GM21576 (cell line): ENCODE data around the gene PROM2.
"Not testable (repeated sequence)": the region's sequence is repeated elsewhere in the genome, so short reads cannot be mapped to it uniquely, and the experiment has no call there.

Experiments
- ATAC-seq: cut with Tn5 transposase; IDR thresholded peaks from one replicate; pipeline ENCODE4 v1.9.1; 2021; ENCODE audit warnings: mild to moderate bottlenecking, moderate library complexity; ENCODE audit not compliant: unreplicated experiment

The PROM2 gene

DNA sequence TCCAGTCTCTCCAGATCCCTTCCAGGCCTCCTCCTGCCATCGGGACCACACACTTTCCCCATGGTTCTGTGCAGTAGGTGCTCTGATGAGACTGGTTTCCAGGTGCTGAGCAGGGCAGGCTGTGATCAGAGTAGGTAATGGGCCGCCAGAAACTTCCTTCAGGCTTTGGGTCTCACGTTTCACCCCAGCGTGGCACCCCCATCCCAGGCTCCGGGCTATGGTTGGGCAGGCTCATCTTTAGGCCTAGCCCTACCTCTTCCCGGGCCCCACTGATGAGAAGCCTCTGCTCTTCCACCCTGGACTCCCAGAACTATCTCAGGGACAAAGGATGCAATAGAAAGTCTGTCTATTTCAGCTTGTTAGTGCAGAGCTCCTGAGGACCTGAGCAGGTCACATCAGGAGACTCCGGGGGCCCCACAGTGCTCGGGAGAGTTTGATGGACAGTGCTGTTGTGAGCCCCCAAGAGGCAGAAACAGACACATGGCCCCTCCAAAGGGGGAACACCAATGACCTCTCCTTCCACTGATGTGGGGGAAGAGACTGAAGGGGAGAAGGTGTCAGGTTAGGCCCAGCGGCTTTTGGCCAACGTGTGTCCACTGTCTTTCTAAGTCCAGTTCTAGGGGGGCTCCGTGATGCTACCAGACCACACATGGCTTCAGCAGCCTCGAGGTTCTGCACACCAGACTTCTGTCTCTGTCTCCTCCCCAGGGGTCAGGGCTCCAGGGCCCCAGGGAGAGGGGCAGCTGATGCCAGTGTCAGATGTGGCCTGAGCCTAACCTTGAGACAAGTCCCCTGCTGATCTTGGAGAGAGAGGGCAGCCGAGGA, 5.8 kb upstream of the PROM2 start:
- no peak for ATAC-seq

DNA sequence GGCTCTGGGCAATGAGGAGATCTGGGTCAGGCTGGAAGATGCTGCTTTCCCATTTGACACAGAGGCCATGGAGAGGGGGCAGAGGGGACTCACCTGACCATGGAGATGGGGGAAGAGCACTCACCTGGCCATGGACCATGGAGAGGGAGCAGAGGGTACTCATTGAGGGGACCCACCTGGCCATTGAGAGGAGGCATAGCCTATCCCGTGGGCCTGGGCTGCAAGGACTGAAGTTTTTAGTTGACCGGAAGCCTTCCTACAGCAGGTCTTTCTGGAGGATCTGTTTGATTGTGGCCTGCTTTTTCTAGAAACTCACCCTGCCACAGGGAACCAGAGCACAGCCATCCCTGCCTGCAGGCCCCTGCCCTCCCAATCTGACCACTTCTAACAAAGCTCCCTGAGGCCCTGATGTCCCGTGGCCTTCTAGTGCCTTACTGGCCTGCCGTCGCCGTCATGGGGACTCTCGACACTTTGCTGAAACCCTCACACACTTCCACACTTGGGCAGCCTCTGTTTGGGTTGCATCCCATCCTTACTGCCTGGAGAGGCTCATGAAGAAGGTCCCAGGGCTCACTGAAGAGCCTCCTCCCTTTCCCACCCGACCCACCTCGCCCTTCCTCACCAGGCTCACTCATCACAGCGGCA, 5.1 kb upstream of the PROM2 start:
- ATAC-seq: no peak

DNA sequence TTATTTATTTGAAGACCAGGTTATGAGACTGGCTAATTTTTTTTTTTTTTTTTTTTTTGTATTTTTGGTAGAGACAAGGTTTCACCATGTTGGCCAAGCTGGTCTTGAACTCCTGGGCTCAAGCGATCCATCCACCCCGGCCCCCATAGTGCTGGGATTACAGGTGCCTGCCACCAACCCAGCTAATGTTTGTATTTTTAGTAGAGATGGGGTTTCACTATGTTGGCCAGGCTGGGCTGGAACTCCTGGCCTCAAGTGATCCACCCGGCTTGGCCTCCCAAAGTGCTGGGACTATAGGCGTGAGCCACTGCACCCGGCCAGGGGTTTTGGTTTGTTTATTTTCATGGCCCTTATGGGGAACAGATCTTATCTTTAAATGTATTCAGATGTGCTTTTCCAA, 4.5 kb upstream of the PROM2 start:
- not testable (repeated sequence) for ATAC-seq

DNA sequence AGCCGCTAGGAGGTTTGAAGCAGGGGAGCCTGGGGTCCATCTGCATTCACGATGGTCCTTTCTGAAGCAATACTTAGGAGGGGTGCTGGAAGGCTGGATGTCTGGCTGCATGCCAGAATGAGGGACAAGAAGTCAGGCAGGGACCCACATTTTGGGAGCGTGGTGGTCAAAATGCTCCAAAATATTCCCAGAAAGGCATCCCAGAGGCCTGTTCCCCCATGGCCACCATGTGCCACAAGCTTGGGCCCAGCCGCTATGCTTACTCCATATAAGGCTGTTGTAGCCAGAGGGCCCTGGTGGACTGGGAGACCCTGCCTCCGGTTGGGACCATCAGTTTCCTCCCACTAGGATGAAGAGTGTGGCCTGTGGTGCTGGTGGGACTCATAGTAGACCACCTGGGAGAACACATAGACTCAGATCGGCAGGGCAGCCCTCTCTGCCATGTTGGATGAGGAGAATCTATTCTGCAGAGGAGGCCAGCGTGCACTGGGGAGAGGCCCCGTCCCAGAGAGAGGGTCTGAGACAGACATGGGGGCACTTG, 3.6 kb upstream of the PROM2 start:
- ATAC-seq: no peak

DNA sequence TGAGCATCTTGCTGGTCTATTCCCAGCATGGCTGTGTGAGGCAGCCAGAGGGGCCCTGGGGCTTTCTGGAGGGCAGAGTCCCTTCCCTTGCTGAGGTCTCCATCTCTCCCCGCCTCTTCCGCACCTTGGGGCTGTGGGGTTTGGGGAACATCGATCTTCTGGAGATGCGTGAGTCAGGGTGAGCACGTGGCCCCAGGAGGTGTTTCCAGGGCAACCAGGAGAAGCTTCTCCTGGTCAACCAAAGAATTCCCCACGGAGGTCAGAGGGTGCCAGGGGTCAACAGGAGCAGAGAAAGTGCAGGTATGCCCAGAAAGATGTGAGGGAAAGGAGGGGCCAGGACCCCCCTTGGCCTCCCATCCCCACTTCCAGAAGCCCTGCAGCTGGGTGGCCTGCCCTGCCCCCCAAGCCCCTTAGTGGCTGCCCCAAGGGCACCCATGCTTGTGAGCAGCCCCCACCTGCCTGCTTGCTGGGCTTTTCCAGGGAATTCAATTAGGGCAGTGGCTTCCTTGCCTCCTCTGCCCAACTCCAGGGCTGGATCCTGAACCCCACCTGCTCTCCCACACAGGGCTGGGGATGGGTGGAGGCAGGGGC, 2.8 kb upstream of the PROM2 start:
- no peak for ATAC-seq

DNA sequence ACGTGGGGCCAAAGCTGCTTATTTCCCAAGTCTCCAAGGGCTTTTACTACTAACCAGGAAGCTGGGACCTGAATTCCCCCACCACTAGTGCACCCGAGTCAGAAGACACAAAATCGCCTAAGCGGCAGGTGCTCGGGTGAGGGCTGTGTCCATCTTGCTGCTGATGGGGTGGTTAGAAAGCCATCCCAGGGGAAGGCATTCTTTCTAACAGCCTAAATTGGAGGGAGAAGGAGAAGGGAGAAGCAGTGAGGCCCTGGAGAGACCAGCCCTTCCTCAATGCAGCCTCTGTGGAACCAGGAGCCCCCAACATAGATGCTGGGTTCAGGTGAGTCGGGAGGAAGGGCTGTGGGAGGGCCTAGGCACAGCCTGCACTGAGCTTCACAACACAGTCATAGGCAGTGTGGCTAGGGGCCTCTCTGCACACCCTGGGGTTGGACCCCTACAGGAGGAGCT, 1.9 kb upstream of the PROM2 start:
- no peak for ATAC-seq

DNA sequence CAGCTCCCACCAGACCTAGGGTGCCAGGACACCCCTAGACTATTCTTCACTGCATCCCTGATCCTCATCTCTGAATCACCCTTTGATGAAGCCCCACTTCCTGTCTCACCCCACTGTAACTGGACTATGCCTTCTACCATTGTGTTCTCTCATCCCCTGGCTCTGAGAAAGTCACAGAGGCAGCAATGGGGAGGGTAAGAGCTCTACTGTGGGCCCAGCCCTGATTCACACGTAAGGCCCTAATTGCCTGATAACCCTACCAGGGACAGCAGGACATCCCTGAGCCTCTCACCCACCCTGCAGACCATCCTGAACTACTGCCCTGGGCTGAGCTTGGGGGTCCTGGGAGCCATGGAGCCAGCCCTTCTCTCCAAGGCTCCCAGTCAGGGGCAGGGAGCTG, 1.5 kb upstream of the PROM2 start:
- no peak for ATAC-seq

DNA sequence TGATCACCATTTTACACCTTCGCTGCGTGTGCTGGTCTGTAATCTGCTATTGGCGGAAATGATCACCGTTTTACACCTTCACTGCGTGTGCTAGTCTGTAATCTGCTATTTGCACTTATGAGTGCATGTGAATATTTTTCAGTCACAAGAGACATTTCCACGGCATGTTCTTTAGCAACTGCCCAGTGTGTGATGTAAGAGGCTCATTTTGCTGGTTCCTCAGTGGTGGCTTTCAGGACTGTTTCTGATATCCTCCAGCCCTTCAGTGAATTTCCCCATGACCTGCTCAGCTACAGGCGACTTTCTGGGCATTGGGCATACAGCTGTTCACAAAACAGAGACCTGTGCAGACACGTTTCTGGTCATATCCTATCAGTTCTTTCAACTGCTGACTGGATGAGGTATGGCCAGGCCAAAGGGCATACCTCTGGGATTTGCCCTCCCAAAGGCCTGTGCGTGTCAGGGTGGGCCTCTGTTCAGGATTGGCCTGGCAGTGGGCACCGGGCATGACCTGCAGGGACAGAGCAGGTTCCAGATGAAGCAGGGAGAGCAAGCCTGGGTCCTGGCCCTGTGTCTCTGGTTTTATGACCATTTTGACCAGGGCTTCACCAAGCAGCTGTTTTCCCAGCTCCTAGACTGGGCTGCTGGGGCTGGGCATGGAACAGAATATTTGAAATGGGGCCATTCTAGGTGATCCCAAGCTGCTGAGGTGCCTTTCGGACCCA, 521 bp upstream of the PROM2 start:
- no peak for ATAC-seq

DNA sequence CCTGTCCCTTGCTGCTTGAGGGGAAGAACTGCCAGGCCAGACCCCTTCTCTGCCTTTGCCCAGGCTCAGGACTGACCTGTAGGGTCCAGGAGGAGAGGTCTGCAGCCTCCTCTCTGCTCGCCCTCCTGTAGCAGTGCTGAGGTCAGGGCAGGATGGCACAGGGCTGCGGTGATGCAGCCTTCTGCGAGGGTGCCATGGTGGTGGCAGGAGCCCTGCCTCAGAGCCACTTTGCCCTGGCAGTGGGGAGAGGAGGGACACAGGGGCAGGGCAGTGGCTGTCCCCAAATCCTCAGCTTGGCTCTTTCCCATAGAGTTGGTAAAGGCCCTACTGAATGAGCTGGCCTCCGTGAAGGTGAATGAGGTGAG, 884 bp downstream of the PROM2 start:
- no peak for ATAC-seq

DNA sequence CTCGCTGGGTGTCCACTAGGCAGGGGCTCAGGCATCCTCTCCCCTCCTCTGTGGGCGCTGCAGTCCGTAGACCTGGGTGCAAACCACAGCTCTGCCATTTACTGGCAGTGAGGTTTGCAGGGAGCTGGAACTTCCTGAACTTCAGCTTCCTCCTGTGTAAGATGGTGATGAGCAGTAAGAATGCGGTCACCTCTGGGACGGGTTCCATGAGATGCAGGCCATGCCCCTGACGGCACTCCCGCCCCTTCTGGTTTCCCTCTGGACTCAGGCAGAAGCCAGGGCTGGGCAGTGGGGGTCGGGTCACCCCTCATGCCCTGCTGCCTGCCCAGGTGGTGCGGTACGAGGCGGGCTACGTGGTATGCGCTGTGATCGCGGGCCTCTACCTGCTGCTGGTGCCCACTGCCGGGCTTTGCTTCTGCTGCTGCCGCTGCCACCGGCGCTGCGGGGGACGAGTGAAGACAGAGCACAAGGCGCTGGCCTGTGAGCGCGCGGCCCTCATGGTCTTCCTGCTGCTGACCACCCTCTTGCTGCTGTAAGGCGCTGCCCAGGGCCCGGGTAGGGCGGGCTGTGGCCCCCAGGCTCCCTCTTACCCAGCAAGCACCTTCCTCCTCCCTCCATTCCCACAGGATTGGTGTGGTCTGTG, 1.5 kb downstream of the PROM2 start:
- no peak for ATAC-seq

DNA sequence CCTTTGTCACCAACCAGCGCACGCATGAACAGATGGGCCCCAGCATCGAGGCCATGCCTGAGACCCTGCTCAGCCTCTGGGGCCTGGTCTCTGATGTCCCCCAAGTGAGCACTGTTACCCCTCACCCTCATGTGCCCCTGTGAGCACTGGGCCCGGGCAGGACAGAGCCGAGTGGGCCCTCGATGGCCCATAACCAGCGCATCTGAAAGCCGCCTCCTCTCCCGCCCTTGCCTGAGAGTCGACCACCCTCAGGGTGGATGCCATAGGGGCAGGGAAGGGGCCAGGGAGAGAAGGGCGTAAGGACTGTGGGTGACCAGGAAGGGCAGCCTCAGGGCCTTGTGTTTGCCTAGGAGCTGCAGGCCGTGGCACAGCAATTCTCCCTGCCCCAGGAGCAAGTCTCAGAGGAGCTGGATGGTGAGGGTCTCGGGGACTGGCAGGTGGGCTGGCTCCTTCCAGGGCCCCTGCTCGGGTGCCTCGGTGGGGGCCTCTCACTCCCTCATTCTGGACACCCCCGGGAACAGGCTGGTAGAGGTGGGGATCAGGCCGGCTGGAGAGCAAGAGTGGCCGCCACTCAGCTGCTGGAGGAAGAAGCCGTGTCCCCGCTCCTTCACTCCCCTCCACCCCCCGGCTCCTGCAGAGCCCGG, 2.1 kb downstream of the PROM2 start:
- no peak for ATAC-seq

DNA sequence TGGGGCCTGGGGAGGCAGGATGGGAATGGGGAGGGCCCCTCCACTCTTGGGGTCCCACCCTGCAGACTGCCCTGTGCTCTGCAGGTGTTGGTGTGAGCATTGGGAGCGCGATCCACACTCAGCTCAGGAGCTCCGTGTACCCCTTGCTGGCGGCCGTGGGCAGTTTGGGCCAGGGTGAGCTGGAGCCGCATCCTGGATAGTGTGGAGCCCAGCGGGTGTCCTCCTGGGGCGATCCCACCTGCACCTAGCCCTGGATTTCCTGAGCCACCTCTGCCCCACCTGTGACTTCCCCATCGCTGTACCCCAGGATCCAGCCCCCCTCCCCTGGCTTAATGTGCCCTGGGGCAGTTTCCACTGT, 2.6 kb downstream of the PROM2 start:
- ATAC-seq: no peak

DNA sequence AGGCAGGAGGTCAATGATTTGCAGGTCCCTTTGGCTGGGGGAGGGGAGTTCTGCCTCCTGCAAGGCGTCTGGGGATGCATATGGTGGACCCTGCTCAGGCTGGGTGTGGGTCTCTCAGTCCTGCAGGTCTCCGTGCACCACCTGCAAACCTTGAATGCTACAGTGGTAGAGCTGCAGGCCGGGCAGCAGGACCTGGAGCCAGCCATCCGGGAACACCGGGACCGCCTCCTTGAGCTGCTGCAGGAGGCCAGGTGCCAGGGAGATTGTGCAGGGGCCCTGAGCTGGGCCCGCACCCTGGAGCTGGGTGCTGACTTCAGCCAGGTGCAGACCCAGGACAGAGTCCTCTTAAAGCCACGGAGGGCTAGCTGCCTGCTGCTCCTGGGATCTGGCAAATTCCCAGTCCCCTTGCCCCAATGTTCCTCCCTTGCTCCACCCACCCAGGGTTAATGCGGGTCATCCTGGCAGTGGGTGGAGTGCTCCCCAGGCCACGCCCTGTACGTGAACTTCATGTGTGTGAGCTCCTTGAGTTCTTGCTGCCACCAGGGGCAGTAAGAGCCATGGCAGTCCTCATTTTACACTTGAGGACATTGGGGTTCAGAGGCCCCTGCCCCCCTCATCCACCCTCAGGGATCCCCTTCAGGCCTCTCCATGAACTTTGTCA, 3.1 kb downstream of the PROM2 start:
- ATAC-seq: no peak

DNA sequence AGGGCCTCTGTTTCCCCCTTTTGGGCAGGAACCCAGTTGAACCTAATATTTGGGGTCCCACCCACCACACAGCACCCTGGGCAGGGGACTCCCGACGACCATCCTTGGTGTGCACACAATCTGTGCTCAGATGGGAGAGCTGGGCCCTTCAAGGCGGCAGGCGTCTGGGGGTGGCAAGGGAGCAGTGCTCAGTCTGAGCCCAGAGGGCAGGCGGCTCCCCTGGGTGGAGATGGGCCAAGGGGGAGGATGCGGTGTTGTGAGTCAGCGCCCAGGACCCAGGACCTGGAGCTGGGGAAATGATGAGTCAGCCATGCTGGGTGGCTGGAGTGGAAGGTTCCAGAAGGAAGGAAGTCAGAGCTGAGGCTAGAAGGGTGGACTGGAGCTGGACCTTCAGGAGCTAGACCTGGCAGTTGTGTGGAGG, 3.8 kb downstream of the PROM2 start:
- ATAC-seq: no peak

DNA sequence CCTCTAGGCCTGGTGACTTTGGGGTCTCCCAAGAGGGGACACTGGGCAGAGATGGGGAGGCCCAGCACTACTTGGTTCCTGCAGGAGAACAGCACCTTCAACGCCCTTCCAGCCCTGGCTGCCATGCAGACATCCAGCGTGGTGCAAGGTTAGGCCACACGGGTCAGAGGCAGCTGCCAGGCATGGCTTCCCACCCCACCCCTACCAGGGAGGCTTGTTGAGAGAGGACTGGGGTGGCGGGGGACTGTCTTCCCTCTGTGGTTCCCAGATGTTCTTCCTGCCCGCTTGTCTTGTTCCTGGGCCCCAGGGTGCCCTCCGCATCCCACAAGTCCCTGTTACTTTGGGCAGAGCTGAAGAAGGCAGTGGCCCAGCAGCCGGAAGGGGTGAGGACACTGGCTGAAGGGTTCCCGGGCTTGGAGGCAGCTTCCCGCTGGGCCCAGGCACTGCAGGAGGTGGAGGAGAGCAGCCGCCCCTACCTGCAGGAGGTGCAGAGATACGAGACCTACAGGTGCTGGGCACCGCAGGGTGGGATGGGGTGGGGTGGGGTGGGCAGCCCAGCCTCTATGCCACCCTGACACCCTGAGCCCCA, 4.5 kb downstream of the PROM2 start:
- no peak for ATAC-seq

DNA sequence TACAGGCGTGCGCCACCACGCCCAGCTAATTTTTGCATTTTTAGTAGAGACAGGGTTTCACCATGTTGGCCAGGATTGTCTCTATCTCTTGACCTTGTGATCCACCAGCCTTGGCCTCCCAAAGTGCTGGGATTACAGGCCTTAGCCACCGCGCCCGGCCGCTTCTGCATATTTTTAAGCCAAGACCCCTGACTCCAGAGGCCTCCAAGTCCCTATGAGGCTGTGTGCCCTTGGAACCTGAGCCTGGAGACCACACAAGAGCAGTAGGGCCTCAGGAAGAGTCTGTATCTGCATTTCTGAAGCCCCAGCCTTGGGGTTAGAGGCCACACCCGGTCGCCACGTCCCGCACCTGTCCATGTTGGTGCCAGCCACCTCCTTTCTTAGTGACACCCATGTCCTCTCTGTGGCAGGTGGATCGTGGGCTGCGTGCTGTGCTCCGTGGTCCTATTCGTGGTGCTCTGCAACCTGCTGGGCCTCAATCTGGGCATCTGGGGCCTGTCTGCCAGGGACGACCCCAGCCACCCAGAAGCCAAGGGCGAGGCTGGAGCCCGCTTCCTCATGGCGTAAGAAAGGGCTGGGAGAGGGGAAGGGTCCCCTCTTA, 5.3 kb downstream of the PROM2 start:
- ATAC-seq: no peak

DNA sequence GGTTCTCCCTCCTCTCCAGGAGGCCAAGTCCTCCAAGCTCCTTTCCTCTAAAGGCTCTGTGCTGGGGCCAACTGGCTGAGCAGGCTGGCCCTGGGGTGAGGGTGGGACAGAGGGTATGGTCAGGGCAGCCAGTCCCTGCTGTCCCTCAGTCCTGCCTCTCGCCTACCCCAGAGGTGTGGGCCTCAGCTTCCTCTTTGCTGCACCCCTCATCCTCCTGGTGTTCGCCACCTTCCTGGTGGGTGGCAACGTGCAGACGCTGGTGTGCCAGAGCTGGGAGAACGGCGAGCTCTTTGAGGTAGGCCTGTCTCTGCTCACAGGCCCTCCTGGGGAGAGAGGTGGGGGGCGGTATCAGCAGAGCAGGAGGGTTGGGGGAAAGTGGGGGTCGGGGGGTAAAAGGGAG, 6.8 kb downstream of the PROM2 start:
- ATAC-seq: no peak

DNA sequence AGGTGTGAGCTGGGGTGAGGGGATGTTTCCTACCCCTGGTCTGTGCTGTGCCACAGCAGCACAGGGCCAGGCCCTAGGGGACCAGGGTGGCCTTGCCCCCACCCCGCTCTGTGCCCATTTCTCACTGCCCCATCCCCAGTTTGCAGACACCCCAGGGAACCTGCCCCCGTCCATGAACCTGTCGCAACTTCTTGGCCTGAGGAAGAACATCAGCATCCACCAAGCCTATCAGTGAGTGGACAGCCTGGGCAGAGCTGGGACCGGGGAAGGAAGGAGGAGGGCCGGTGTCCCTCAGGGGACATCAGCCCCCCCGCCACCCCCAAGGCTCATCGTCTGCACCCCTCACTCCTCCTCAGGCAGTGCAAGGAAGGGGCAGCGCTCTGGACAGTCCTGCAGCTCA, 7.5 kb downstream of the PROM2 start:
- ATAC-seq: no peak

DNA sequence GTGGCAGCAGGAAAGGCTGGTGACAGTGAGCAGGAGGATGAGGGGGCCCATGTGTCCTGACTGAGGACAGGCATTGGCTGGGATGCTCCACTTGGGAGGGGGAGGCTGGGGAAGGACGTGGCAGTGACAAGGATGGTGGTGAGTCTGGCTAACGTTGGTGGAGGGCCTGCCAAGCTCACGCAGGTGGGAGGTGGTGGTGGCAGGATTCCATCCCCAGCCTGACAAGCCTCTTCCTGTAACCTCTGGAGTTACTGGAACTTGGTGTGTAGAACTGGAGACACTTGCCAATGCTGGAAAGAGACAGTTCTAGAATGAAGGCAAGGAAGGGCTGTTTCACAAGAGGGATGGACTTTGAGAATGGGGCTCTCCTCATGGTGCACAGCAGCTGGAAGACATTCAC, 8.2 kb downstream of the PROM2 start:
- no peak for ATAC-seq
